Iris pigment epithelial cell (primary cell): ENCODE measurements around the gene BUB1.
"Not testable (repeated sequence)": the region's sequence is repeated elsewhere in the genome, so short reads cannot be mapped to it uniquely, and the experiment has no call there.

Source experiments
- DNase-seq: peaks from one replicate; pipeline ENCODE4 v3.0.0-alpha.2; 2011; ENCODE audit warnings: low read depth

The BUB1 gene

DNA sequence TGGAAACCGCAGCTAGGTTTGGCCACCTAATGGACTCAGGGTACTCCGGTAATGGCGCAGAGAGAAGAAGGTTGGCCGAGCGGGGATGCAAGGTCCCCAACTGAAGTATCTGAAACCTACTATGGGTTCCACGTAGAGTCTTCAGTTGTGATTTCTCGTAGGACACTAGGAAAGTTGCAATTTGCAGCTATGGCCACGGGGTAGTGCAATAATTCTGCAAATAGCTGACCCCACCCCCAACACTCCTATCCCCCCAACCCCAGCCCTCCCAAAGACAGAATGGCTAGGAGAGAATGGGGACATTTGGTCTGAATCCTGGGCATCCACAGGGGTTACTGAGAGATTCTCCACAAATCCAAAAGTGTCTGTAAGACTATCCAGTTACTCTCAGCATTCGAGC, 75.7 kb downstream of the BUB1 start:
- DNase-seq = not testable (repeated sequence)

DNA sequence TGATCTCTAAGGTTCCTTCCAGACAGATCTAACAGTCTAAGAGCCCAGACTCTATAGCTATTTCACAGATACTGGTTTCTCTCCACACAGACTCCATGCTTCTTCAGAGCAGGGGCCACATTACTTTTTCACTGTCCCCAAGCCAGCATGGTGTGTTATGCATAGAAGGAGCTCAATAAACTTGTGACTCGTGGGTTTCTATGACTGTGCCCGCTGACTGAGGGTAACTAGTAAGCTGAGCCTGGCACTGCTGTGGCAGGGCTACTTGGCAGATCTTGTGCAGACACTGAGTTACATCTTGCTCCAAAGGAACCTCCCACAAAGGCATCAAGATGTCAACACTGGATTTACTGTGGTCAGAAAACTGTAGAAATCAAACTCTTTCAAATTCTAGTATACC, 85.9 kb downstream of the BUB1 start:
- DNase-seq = not testable (repeated sequence)

DNA sequence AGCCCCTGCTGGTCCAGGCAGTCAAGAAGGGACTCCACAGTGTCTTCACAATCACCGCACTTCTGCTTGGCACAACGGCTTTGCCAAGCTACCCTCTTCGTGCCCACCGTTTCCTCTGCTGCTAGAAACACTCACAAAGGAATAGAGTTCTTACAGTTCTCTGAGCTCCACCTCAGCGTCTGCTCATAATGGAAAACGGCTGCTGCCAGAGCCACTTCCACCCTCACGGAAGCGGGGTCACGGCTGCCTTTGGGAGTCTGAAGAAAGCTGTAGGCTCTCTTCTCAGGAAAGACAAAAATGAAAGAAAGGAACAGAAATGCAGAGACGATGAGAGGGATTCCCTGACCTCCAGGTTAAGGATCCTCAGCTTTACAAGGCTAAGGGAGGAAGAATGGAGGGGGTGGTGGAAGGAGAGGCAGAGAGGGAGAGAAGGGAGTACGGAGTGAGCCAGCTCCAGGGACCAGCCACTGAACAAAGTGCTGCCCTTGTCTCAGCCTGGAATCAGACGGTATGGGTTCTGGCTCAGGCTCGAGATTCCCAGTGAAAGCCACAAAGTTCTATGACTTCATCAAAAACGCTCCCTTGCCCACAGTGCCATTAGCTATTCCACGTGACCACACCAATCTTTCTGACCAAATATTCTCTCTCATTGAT, 88.1 kb downstream of the BUB1 start:
- not testable (repeated sequence) for DNase-seq

DNA sequence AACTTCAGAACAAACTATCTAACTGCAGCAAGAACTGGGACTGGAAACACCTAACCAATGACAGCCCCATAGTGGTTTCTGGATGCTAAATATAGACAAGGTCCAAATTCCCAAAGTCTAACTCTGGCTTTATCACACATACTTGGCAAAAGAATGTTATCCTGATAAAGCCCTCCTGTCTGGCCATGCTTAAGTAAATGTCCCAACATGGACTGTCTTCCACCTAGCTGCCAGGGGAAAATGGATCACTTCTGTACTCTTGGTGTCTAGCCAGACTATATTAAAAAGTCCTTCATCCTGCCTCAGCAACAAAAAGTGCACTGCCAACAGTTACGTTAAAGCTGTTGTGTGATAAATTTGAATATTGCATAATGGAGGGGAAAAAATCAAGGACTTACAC, 89.3 kb downstream of the BUB1 start:
- not testable (repeated sequence) for DNase-seq
